Measurements from ENCODE around the gene PSMC3IP. TPM values are rescaled to one million over a fixed set of nuclear protein-coding genes. Genes with fewer than 3 reads are reported as not detected.

The PSMC3IP gene
- total RNA-seq, 1 experiment from 2014 or later, result 19.2 TPM

GRCh38 chr17:42563143-42563509 is 14.4 kb downstream of the PSMC3IP start:
- BruUV-seq (replicated peaks), result no TSS peak
- Histone ChIP-seq H3K9me3 (ENCODE audit: control insufficient read depth, insufficient read depth, low read depth, low read length) (no peaks in the 10 kb centered on the region), H3K27ac (ENCODE audit: low read length) (peak overlapping the region; percentile 89), H3K4me3 (ENCODE audit: low read depth in 2 of 2, low read length in 2 of 2) (peak overlapping the region; percentile 87 to 88), H3K27me3 (ENCODE audit: control insufficient read depth, insufficient read depth, low read length) (no peaks in the 10 kb centered on the region), H3K4me1 (ENCODE audit: control insufficient read depth, insufficient read depth, low read length) (peaks cover 25% of the 10 kb centered on the region), H3K36me3 (ENCODE audit: control insufficient read depth, insufficient read depth, low read length) (peaks cover 7% of the 10 kb centered on the region)
- no peak for ATAC-seq
- in situ Hi-C loops (cut with HindIII; ENCODE audit: low pct_unique_long_range_greater_than_20kb, low sequenced_read_pairs) (no loop called here), intact Hi-C loops (cut with micrococcal nuclease; ENCODE audit: unreplicated experiment) (no loop called here)
- ChIA-PET POLR2A (no interaction called here), CTCF (no interaction called here)
- TF ChIP-seq SIN3A (IDR thresholded peaks at IDR 0.05; ENCODE audit: borderline replicate concordance, insufficient read depth, low read depth, low read length) (no peak), TCF7L2 (IDR thresholded peaks at IDR 0.05; ENCODE audit: low read depth, low read length) (no peak), POLR2AphosphoS5 (IDR thresholded peaks at IDR 0.05; ENCODE audit: low read depth, low read length) (no peak), CTCF (IDR thresholded peaks at IDR 0.05) (no peak), REST (IDR thresholded peaks at IDR 0.05; ENCODE audit: insufficient read depth in 1 of 2, low read depth in 2 of 2, low read length in 1 of 2) (no peak)
- DNase-seq (ENCODE audit: low read depth, low spot score), result no peak

DNA sequence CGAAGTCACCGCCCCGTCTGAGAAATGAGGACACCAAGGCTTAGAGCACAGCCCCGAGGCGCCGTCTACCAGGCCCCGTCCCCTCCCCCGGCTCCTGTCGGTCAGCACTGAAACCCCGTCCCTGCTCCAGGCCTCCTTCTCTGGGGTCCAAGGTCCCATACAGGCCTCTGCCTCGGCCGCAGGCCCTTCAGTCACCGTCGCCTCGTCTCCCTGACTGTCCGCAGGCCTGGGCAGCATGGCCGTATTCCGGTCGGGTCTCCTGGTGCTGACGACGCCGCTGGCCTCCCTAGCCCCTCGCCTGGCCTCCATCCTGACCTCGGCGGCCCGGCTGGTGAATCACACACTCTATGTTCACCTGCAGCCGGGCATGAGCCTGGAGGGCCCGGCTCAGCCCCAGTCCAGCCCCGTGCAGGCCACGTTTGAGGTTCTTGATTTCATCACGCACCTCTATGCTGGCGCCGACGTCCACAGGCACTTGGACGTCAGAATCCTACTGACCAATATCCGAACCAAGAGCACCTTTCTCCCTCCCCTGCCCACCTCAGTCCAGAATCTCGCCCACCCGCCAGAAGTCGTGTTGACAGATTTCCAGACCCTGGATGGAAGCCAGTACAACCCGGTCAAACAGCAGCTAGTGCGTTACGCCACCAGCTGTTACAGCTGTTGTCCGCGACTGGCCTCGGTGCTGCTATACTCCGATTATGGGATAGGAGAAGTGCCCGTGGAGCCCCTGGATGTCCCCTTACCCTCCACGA is 15.0 kb downstream of the PSMC3IP start:
- Histone ChIP-seq H3K27ac (ENCODE audit: low read length) (peak overlapping the region; percentile 89), H3K4me1 (ENCODE audit: control insufficient read depth, insufficient read depth, low read length) (peaks cover 25% of the 10 kb centered on the region), H3K9me3 (ENCODE audit: control insufficient read depth, insufficient read depth, low read depth, low read length) (no peaks in the 10 kb centered on the region), H3K4me3 (ENCODE audit: low read depth in 2 of 2, low read length in 2 of 2) (peak overlapping the region; percentile 87 to 88), H3K36me3 (ENCODE audit: control insufficient read depth, insufficient read depth, low read length) (peaks cover 7% of the 10 kb centered on the region), H3K27me3 (ENCODE audit: control insufficient read depth, insufficient read depth, low read length) (no peaks in the 10 kb centered on the region)
- in situ Hi-C loops (cut with HindIII; ENCODE audit: low pct_unique_long_range_greater_than_20kb, low sequenced_read_pairs) (no loop called here), intact Hi-C loops (cut with micrococcal nuclease; ENCODE audit: unreplicated experiment) (no loop called here)
- TF ChIP-seq CTCF (IDR thresholded peaks at IDR 0.05) (no peak), POLR2AphosphoS5 (IDR thresholded peaks at IDR 0.05; ENCODE audit: low read depth, low read length) (no peak), TCF7L2 (IDR thresholded peaks at IDR 0.05; ENCODE audit: low read depth, low read length) (no peak), SIN3A (IDR thresholded peaks at IDR 0.05; ENCODE audit: borderline replicate concordance, insufficient read depth, low read depth, low read length) (no peak), REST (IDR thresholded peaks at IDR 0.05; ENCODE audit: insufficient read depth in 1 of 2, low read depth in 2 of 2, low read length in 1 of 2) (no peak)
- BruUV-seq (replicated peaks), result TSS peak; percentile 87
- ChIA-PET POLR2A (no interaction called here), CTCF (no interaction called here)
- ATAC-seq (peak; percentile 35), DNase-seq (ENCODE audit: low read depth, low spot score) (no peak)
